Right lobe of liver (tissue), 6 donors: ENCODE results near the gene OR9Q1. TPM values are rescaled to one million over a fixed set of nuclear protein-coding genes. Genes with fewer than 3 reads are reported as not detected.
A peak's percentile ranks its signal among the peaks of the same experiment; 100 is the strongest.

ENCODE experiments used
- ATAC-seq, 4 donors: fragments of 200-7000 bp; cut with Tn5 transposase; one replicate each; pipeline ENCODE4 v1.9.1; 2020; ENCODE audit warnings: mild to moderate bottlenecking in 4 of 4, moderate library complexity in 4 of 4
- DNase-seq, 3 donors: peaks; one replicate each; pipeline ENCODE4 v3.0.0-alpha.2; 2020
- H3K27ac ChIP-seq, 3 donors: fragments of 200-600 bp; one replicate each; pipeline ENCODE4 v1.8.0; 2022
- H3K27me3 ChIP-seq, 2 donors: fragments of 200-600 bp; one replicate each; pipeline ENCODE4 v1.8.0; 2022
- H3K36me3 ChIP-seq, 4 donors: fragments of 200-600 bp; sonication (generic) in 1 of 4; one replicate each; pipeline versions ENCODE4 v1.5.1 to v1.8.0; 2017 to 2022; ENCODE audit warnings: control low read depth in 1 of 4
- H3K4me1 ChIP-seq, 4 donors: fragments of 200-600 bp; sonication (generic) in 1 of 4; one replicate each; pipeline versions ENCODE4 v1.5.1 to v1.8.0; 2017 to 2022; ENCODE audit warnings: control low read depth in 1 of 4
- H3K4me3 ChIP-seq, 3 donors: fragments of 200-600 bp; one replicate each; pipeline ENCODE4 v1.8.0; 2022
- H3K9me3 ChIP-seq, 4 donors: fragments of 200-600 bp; sonication (generic) in 1 of 4; one replicate each; pipeline versions ENCODE4 v1.5.1 to v1.8.0; 2017 to 2022; ENCODE audit warnings: control low read depth in 1 of 4
- CTCF ChIP-seq, 4 donors: fragments of 200-600 bp in 3 of 4; fragments of 450-650 bp in 1 of 4; IDR thresholded peaks; one replicate each; pipeline versions ENCODE4 v1.5.1 to v1.8.0; 2016 to 2022; ENCODE audit warnings: antibody characterized with exemption in 4 of 4, mild to moderate bottlenecking in 2 of 4
- POLR2A ChIP-seq: fragments of 450-650 bp; IDR thresholded peaks from one replicate; pipeline ENCODE4 v1.6.1; 2017; ENCODE audit warnings: antibody characterized with exemption, mild to moderate bottlenecking
- WGBS: methylation state at CpG from one replicate; pipeline ENCODE4 v1.1.6; 2018; ENCODE audit warnings: low coverage, low lambda C conversion rate; ENCODE audit not compliant: insufficient coverage; ENCODE audit errors: missing lambda C conversion rate; 5-methylcytosine and 5-hydroxymethylcytosine counted together
- intact Hi-C, 2 donors: fragments of 100-400 bp; cut with DNase I; formaldehyde crosslinking; loops; one replicate each; pipeline versions ENCODE4 v1.11.2 to v1.14.1; 2022
- total RNA-seq, 6 experiments: library from RNA; depleted of rRNA in 2 of 6; stranded (reverse); fragments of >200 nt in 2 of 6; fragmentation: NEBNext Ultra II Directional in 3 of 6; extraction: Animal tissue kit (Norgen Biotek cat#: 25700) in 3 of 6; gene quantifications; one replicate each; pipeline versions ENCODE4 v1.1.0 to v1.2.4, GENCODE V29; 2016 to 2023
- donor health status: DM: no; HTN: yes; CAD: no.
- donor health status: DM: no; HTN: no; CAD: no.
- donor health status: DM: no; HTN: no; CAD: no.
- donor health status: DM: no; HTN: yes; CAD: no.
- donor health status: DM: no; HTN: yes; CAD: no.

OR9Q1 gene
- total RNA-seq, 6 experiments from 2014 or later = not detected

GRCh38 chr11:58003591-58003990 lies 20.1 kb upstream of the OR9Q1 start:
- H3K4me3 ChIP-seq = no peak overlapping the region
- H3K4me1 ChIP-seq = no peaks in the 10 kb centered on the region
- H3K27me3 ChIP-seq = no peaks in the 10 kb centered on the region
- TF ChIP-seq POLR2A (no peak), CTCF (IDR thresholded peaks at IDR 0.05) (no peak)
- H3K27ac ChIP-seq = no peak overlapping the region
- intact Hi-C loops = no loop called here
- H3K9me3 ChIP-seq = no peaks in the 10 kb centered on the region
- no peak for ATAC-seq
- no peak for DNase-seq
- H3K36me3 ChIP-seq = no peaks in the 10 kb centered on the region

- H3K4me3 ChIP-seq = no peak overlapping the region
- H3K27ac ChIP-seq = peak overlapping the region in 1 of 3 donors; percentile 6
- intact Hi-C loops = no loop called here
- DNase-seq (no peak), ATAC-seq (peak; percentile 77 to 93 (median 88))
- TF ChIP-seq POLR2A (no peak), CTCF (IDR thresholded peaks at IDR 0.05) (no peak)
- H3K9me3 ChIP-seq = no peaks in the 10 kb centered on the region
- no peaks in the 10 kb centered on the region for H3K27me3 ChIP-seq
- H3K36me3 ChIP-seq = no peaks in the 10 kb centered on the region
- no peaks in the 10 kb centered on the region for H3K4me1 ChIP-seq
- 38% methylated on average over 6 of the region's 6 CpGs for WGBS
These were observed 19.0 kb upstream of the OR9Q1 start for GRCh38 chr11:58004664-58005063.

DNA sequence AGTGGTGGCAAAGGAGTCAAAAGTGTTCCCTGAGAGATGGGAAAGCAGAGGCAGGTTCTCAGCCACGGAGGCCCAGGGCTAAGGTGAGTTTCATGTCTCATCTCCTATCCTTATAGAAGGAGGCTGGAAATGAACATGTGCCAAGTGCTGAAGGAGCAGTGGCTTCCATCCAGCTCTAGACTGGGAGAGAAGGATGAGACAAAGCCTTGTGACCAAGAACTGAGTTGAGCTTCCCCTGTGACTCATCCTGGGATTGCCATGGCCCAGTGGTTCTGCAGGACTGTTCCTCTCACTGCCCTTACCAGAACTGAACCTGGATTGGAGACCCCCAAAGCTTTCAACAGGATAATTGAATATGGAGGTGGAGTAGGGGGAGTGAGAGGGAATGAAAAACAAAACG lies 16.7 kb upstream of the OR9Q1 start:
- H3K27ac ChIP-seq = no peak overlapping the region
- 36% methylated on average over 2 of the region's 2 CpGs for WGBS
- TF ChIP-seq POLR2A (no peak), CTCF (IDR thresholded peaks at IDR 0.05) (no peak)
- ATAC-seq (peak in 2 of 4 donors; percentile 36 to 42), DNase-seq (no peak)
- H3K4me1 ChIP-seq = no peaks in the 10 kb centered on the region
- no peaks in the 10 kb centered on the region for H3K9me3 ChIP-seq
- no peaks in the 10 kb centered on the region for H3K36me3 ChIP-seq
- H3K4me3 ChIP-seq = no peak overlapping the region
- intact Hi-C loops = no loop called here
- H3K27me3 ChIP-seq = no peaks in the 10 kb centered on the region

DNA sequence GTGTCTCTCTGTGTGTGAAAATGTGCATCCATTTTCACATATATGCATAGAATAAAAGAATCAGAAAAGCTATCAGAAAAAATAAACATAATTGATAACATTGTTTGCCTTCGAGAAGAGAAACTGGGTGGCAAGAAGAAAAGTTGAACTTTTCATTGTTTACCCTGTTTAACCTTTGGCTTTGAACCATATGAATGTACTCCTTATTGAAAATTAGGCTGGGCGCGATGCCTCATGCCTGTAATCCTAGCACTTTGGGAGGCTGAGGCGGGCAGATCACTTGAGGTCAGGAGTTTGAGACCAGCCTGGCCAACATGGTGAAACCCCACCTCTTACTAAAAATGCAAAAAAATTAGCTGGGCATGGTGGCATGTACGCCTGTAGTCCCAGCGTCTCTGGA lies 11.9 kb upstream of the OR9Q1 start:
- Histone ChIP-seq H3K9me3 (no peaks in the 10 kb centered on the region), H3K4me3 (no peak overlapping the region), H3K36me3 (no peaks in the 10 kb centered on the region), H3K4me1 (no peaks in the 10 kb centered on the region), H3K27me3 (no peaks in the 10 kb centered on the region), H3K27ac (no peak overlapping the region)
- ATAC-seq = no peak
- TF ChIP-seq CTCF (IDR thresholded peaks at IDR 0.05) = no peak
- TF ChIP-seq POLR2A = no peak
- no peak for DNase-seq
- 62% methylated on average over 6 of the region's 6 CpGs for WGBS
- intact Hi-C loops = no loop called here

DNA sequence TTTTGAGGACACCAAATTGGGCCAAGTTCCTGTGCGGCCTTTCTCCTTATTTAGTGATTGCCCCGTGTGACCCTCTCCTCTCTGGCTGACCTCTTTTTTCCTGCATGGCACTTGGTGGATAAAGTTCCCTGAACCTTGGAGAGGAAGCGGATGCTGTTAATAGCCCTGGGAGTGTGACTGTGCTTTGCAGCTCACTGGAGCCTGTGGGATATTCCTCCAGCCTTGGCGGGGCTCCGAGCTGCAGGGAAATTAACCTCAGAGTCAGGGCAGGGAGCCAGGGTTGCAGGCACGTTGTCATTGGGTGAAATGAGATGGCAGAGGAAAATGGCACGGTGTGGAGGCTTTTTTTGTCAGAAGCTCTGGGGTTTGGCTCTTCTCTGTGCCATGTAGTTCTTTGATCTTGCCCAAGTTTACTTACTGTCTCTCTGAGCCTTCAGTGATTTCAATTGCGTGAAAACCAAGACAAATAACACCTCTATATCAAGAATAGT lies 965 bp downstream of the OR9Q1 start:
- no peaks in the 10 kb centered on the region for H3K27me3 ChIP-seq
- no peaks in the 10 kb centered on the region for H3K4me1 ChIP-seq
- peak overlapping the region in 1 of 3 donors; percentile 26 for H3K27ac ChIP-seq
- H3K4me3 ChIP-seq = no peak overlapping the region
- H3K36me3 ChIP-seq = no peaks in the 10 kb centered on the region
- DNase-seq (peak; percentile 66 to 76 (median 72)), ATAC-seq (peak; percentile 77 to 86 (median 83))
- TF ChIP-seq POLR2A = no peak
- TF ChIP-seq CTCF (IDR thresholded peaks at IDR 0.05) = no peak
- 13% methylated on average over 6 of the region's 8 CpGs for WGBS
- intact Hi-C loops = no loop called here
- H3K9me3 ChIP-seq = no peaks in the 10 kb centered on the region
